ENCODE results near the gene RERE.

DNA sequence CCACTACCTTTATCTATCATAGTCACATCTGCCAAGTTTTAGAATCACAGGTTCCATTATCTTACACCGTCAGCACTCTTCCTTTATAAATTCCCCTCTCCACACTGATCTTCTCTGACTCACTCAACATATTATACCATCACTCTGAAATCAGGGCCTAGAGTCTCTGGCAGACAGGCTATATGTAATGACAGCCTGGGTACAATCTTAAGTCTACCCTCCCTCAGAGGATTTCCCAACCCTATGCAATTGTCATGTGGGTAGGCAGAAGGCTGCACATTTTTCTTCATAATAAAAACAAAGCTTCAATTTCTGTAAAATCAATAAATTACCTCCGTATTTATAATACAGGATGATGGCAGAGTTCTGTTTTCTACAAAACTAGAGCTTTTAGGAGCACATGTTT lies 138.0 kb downstream of the RERE start:
- no peak for TF ChIP-seq POLR2A (IDR thresholded peaks at IDR 0.05)
- TF ChIP-seq, protein P1, sequence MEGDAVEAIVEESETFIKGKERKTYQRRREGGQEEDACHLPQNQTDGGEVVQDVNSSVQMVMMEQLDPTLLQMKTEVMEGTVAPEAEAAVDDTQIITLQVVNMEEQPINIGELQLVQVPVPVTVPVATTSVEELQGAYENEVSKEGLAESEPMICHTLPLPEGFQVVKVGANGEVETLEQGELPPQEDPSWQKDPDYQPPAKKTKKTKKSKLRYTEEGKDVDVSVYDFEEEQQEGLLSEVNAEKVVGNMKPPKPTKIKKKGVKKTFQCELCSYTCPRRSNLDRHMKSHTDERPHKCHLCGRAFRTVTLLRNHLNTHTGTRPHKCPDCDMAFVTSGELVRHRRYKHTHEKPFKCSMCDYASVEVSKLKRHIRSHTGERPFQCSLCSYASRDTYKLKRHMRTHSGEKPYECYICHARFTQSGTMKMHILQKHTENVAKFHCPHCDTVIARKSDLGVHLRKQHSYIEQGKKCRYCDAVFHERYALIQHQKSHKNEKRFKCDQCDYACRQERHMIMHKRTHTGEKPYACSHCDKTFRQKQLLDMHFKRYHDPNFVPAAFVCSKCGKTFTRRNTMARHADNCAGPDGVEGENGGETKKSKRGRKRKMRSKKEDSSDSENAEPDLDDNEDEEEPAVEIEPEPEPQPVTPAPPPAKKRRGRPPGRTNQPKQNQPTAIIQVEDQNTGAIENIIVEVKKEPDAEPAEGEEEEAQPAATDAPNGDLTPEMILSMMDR (IDR thresholded peaks at IDR 0.05) = no peak
- no peak for TF ChIP-seq POLR2AphosphoS5 (IDR thresholded peaks at IDR 0.05)
